ENCODE results near the gene POU4F2.
"Not testable (repeated sequence)": the region's sequence is repeated elsewhere in the genome, so short reads cannot be mapped to it uniquely, and the experiment has no call there.

GRCh38 chr4:146663968-146664311, 25.2 kb downstream of the POU4F2 start:
- TF ChIP-seq CTCF (IDR thresholded peaks at IDR 0.05; ENCODE audit: extremely low read depth in 1 of 2, insufficient read depth in 1 of 2, low read depth in 1 of 2, low read length in 2 of 2); POLR2A (IDR thresholded peaks at IDR 0.05; ENCODE audit: low read depth, low read length); POLR2AphosphoS5 (IDR thresholded peaks at IDR 0.05; ENCODE audit: insufficient read depth, low read depth, low read length); EZH2 (IDR thresholded peaks at IDR 0.05; ENCODE audit: borderline replicate concordance, low read depth, low read length, severe bottlenecking); MYC (IDR thresholded peaks at IDR 0.05; ENCODE audit: low read depth, low read length); GATA2 (IDR thresholded peaks at IDR 0.05; ENCODE audit: insufficient read depth, insufficient read length, low read depth, low read length); MAX (IDR thresholded peaks at IDR 0.05; ENCODE audit: insufficient read depth, insufficient read length); JUN (IDR thresholded peaks at IDR 0.05; ENCODE audit: borderline replicate concordance, insufficient read depth, insufficient read length, low read depth): not testable (repeated sequence)
